Endothelial cell of umbilical vein (primary cell): ENCODE measurements around the gene SLC30A10. TPM values are rescaled to one million over a fixed set of nuclear protein-coding genes. Genes with fewer than 3 reads are reported as not detected.

Experiments used
- BruUV-seq: library from RNA; stranded (reverse); fragments of 400-500 nt; replicated peaks from 2 replicates; lab custom pipeline; 2021; lab: Mats Ljungman, UMichigan
- CTCF ChIA-PET: fragments of 300-600, 350-600 bp; sonication (Branson Sonifier 250); formaldehyde crosslinking; loops from one replicate; lab custom pipeline; 2021; ENCODE audit warnings: antibody characterized with exemption, inconsistent platforms; lab: Charles Lee
- POLR2A ChIA-PET: fragments of 300-600, 350-600 bp; sonication (Branson Sonifier 250); formaldehyde crosslinking; loops from one replicate; lab custom pipeline; 2021; ENCODE audit warnings: antibody characterized with exemption, inconsistent platforms; lab: Charles Lee
- DNase-seq: peaks from one replicate; pipeline ENCODE4 v3.0.0-alpha.2; 2011; ENCODE audit warnings: low read depth, low spot score
- FAIRE-seq: peaks from 2 replicates; lab custom pipeline; 2011; peaks lifted over from hg19 to GRCh38; lab: Jason Lieb, UNC
- H2AFZ ChIP-seq: 2 replicates; pipeline ENCODE4 v1.6.0; 2012; ENCODE audit warnings: low read depth, low read length, control low read depth, inconsistent platforms
- H3K27ac ChIP-seq: 2 replicates; pipeline ENCODE4 v1.5.1; 2011; ENCODE audit warnings: low read depth, mild to moderate bottlenecking, control low read depth, low read length, moderate library complexity; ENCODE audit not compliant: insufficient read depth
- H3K27me3 ChIP-seq, 2 experiments: 2 replicates each; pipeline versions ENCODE4 v1.6.0 to v1.6.1; 2011; ENCODE audit warnings: low read length in 2 of 2, mixed read lengths in 1 of 2; ENCODE audit not compliant: control insufficient read depth in 2 of 2, insufficient read depth in 2 of 2
- H3K36me3 ChIP-seq, 2 experiments: 2 replicates in 1 of 2; 3 replicates in 1 of 2; pipeline ENCODE4 v1.5.1; 2011; ENCODE audit warnings: low read length in 2 of 2, mild to moderate bottlenecking in 1 of 2, moderate library complexity in 1 of 2; ENCODE audit not compliant: control insufficient read depth in 2 of 2, insufficient read depth in 2 of 2; ENCODE audit errors: extremely low read depth in 1 of 2
- H3K4me1 ChIP-seq: 3 replicates; pipeline ENCODE4 v1.5.1; 2011; ENCODE audit warnings: mild to moderate bottlenecking, low read length; ENCODE audit not compliant: control insufficient read depth, insufficient read depth; ENCODE audit errors: extremely low read depth
- H3K4me2 ChIP-seq: 2 replicates; pipeline ENCODE4 v1.6.1; 2011; ENCODE audit warnings: low read length, control low read depth, mixed read lengths; ENCODE audit not compliant: insufficient read depth
- H3K4me3 ChIP-seq, 3 experiments: fragments of 200-600 bp in 1 of 3; sonication (generic), shearing (Covaris generic) in 1 of 3; replicated peaks in 1 of 3; 2 replicates each; pipeline ENCODE4 v1.5.1; 2011 to 2016; ENCODE audit warnings: control low read depth in 3 of 3, low read length in 3 of 3, mild to moderate bottlenecking in 2 of 3, inconsistent platforms in 1 of 3, low read depth in 1 of 3, moderate library complexity in 1 of 3; ENCODE audit not compliant: insufficient read depth in 1 of 3
- H3K79me2 ChIP-seq: 2 replicates; pipeline ENCODE4 v1.6.0; 2012; ENCODE audit warnings: low read length, inconsistent platforms; ENCODE audit not compliant: control insufficient read depth, insufficient read depth
- H3K9ac ChIP-seq: replicated peaks from 2 replicates; pipeline ENCODE3; 2011; ENCODE audit warnings: low read length, control low read depth; ENCODE audit not compliant: insufficient read depth; ENCODE audit errors: extremely low read depth
- H3K9me1 ChIP-seq: replicated peaks from 3 replicates; pipeline ENCODE4 v1.6.0; 2011; ENCODE audit warnings: mild to moderate bottlenecking, low read length; ENCODE audit not compliant: control insufficient read depth, insufficient read depth; ENCODE audit errors: extremely low read depth
- H3K9me3 ChIP-seq: replicated peaks from 2 replicates; pipeline ENCODE4 v1.5.1; 2012; ENCODE audit warnings: low read length, inconsistent platforms; ENCODE audit not compliant: control insufficient read depth, insufficient read depth
- H4K20me1 ChIP-seq: replicated peaks from 2 replicates; pipeline ENCODE3; 2011; ENCODE audit warnings: mild to moderate bottlenecking, low read length; ENCODE audit not compliant: control insufficient read depth, insufficient read depth; ENCODE audit errors: extremely low read depth
- CTCF ChIP-seq, 2 donors: IDR thresholded peaks; 1 replicate in 1 of 2; 2 replicates in 1 of 2; pipeline ENCODE4 v1.5.1; 2011; ENCODE audit warnings: low read length in 2 of 2, mild to moderate bottlenecking in 2 of 2, moderate library complexity in 2 of 2, control low read depth in 1 of 2, inconsistent platforms in 1 of 2, low read depth in 1 of 2; ENCODE audit not compliant: insufficient read depth in 1 of 2; ENCODE audit errors: extremely low read depth in 1 of 2
- EZH2 ChIP-seq: IDR thresholded peaks from 2 replicates; pipeline ENCODE4 v1.6.1; 2012; ENCODE audit warnings: borderline replicate concordance, low read depth, mild to moderate bottlenecking, moderate library complexity, low read length, inconsistent platforms; ENCODE audit not compliant: severe bottlenecking
- FOS ChIP-seq: IDR thresholded peaks from 2 replicates; pipeline ENCODE4 v1.6.1; 2011; ENCODE audit warnings: mild to moderate bottlenecking, low read length, moderate library complexity, borderline replicate concordance; ENCODE audit not compliant: insufficient read depth
- GATA2 ChIP-seq: IDR thresholded peaks from 2 replicates; pipeline ENCODE4 v1.7.0; 2011; ENCODE audit warnings: low read depth, mild to moderate bottlenecking, moderate library complexity, mixed read lengths, low read length; ENCODE audit not compliant: insufficient read length, insufficient read depth
- JUN ChIP-seq: IDR thresholded peaks from 2 replicates; pipeline ENCODE4 v1.6.1; 2011; ENCODE audit warnings: borderline replicate concordance, low read depth; ENCODE audit not compliant: insufficient read length, insufficient read depth
- MAX ChIP-seq: IDR thresholded peaks from 2 replicates; pipeline ENCODE4 v1.6.1; 2011; ENCODE audit not compliant: insufficient read depth, insufficient read length
- MYC ChIP-seq: IDR thresholded peaks from one replicate; pipeline ENCODE4 v1.6.1; 2011; ENCODE audit warnings: mild to moderate bottlenecking, low read depth, low read length
- POLR2A ChIP-seq: IDR thresholded peaks from 2 replicates; pipeline ENCODE4 v1.6.1; 2012; ENCODE audit warnings: low read depth, mild to moderate bottlenecking, control low read depth, low read length
- POLR2AphosphoS5 ChIP-seq: IDR thresholded peaks from 2 replicates; pipeline ENCODE4 v1.6.1; 2012; ENCODE audit warnings: low read depth, mild to moderate bottlenecking, control low read depth, low read length, moderate library complexity; ENCODE audit not compliant: insufficient read depth
- dilution Hi-C: fragments of 300-500 bp; cut with MboI; formaldehyde crosslinking; loops from one replicate; pipeline ENCODE4 v1.15.0; 2019; ENCODE audit warnings: low sequenced_read_pairs; ENCODE audit not compliant: extremely low pct_ligation_motif_present
- intact Hi-C: fragments of 100-400 bp; cut with micrococcal nuclease; formaldehyde crosslinking; loops from one replicate; pipeline ENCODE4 v1.10.0; 2022
- polyA plus RNA-seq, 4 experiments: library from polyadenylated mRNA; depleted of rRNA in 3 of 4; stranded (reverse) in 3 of 4; unstranded in 1 of 4; fragments of >200 nt; gene quantifications; 2 replicates each; pipeline versions ENCODE4 v1.2.1 to v1.2.3, GENCODE V29; 2011 to 2012; ENCODE audit warnings: missing spikeins in 1 of 4
- total RNA-seq: library from RNA; stranded (reverse); gene quantifications from 2 replicates; pipeline ENCODE4 v1.2.3, GENCODE V29; 2021

The SLC30A10 gene
- total and polyA plus RNA-seq, 2 donors (not counting 3 experiments of a cell fraction or from before 2014, with no cell fraction given) = not detected

GRCh38 chr1:219926363-219926998, 1.9 kb downstream of the SLC30A10 start:
- Histone ChIP-seq H3K79me2 (no peaks in the 10 kb centered on the region), H3K9ac (no peak overlapping the region), H3K9me1 (no peaks in the 10 kb centered on the region), H3K27ac (no peak overlapping the region), H3K9me3 (no peaks in the 10 kb centered on the region), H2AFZ (no peak overlapping the region), H3K4me2 (no peak overlapping the region), H3K4me1 (peaks cover 8% of the 10 kb centered on the region), H4K20me1 (no peaks in the 10 kb centered on the region), H3K4me3 (no peak overlapping the region), H3K36me3 (no peaks in the 10 kb centered on the region), H3K27me3 (peaks cover 12 to 26% of the 10 kb centered on the region in 2 experiments)
- dilution Hi-C loops (no loop called here), intact Hi-C loops (no loop called here)
- CTCF ChIA-PET = no interaction called here
- TF ChIP-seq MYC (no peak), GATA2 (no peak), POLR2AphosphoS5 (no peak), POLR2A (no peak), FOS (no peak), CTCF (IDR thresholded peaks at IDR 0.05; ENCODE audit: extremely low read depth in 1 of 2, insufficient read depth in 1 of 2, low read depth in 1 of 2, low read length in 2 of 2) (no peak), MAX (no peak), JUN (no peak), EZH2 (no peak)
- POLR2A ChIA-PET = interaction anchor here (0.6 kb wide), 1 partner anchor 158 kb away, joined by 3 read pairs; no protein-coding TSS in a partner anchor
- DNase-seq = no peak
- BruUV-seq = no TSS peak
- no peak for FAIRE-seq
